ENCODE results near the gene TSPAN19. TPM values are rescaled to one million over a fixed set of nuclear protein-coding genes. Genes with fewer than 3 reads are reported as not detected.

The TSPAN19 gene
- total RNA-seq, 1 experiment from 2014 or later = not detected

DNA sequence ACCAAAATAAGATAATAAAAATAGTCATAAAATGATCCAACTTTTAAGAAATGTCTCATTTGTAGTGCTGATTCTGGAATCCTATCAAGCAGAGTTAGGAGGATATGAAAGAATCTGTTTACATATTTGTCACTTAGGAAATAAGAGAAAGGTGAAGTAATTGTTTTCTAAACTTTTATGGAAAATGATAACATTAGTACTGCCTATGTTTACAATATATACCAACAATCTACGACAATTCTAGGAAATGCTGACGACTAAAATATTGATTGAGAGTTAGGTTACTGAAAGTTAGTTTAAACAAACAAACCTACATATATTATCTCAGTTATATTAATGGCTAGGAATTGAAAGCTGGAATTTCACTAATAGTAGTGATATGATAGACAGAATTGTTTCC is 18.0 kb downstream of the TSPAN19 start:
- ChIA-PET CTCF (no interaction called here), POLR2A (no interaction called here)
- no peak overlapping the region for H3K4me3 ChIP-seq (ENCODE audit: low read depth in 2 of 2, low read length in 2 of 2)
- TF ChIP-seq, protein P1, sequence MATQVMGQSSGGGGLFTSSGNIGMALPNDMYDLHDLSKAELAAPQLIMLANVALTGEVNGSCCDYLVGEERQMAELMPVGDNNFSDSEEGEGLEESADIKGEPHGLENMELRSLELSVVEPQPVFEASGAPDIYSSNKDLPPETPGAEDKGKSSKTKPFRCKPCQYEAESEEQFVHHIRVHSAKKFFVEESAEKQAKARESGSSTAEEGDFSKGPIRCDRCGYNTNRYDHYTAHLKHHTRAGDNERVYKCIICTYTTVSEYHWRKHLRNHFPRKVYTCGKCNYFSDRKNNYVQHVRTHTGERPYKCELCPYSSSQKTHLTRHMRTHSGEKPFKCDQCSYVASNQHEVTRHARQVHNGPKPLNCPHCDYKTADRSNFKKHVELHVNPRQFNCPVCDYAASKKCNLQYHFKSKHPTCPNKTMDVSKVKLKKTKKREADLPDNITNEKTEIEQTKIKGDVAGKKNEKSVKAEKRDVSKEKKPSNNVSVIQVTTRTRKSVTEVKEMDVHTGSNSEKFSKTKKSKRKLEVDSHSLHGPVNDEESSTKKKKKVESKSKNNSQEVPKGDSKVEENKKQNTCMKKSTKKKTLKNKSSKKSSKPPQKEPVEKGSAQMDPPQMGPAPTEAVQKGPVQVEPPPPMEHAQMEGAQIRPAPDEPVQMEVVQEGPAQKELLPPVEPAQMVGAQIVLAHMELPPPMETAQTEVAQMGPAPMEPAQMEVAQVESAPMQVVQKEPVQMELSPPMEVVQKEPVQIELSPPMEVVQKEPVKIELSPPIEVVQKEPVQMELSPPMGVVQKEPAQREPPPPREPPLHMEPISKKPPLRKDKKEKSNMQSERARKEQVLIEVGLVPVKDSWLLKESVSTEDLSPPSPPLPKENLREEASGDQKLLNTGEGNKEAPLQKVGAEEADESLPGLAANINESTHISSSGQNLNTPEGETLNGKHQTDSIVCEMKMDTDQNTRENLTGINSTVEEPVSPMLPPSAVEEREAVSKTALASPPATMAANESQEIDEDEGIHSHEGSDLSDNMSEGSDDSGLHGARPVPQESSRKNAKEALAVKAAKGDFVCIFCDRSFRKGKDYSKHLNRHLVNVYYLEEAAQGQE (IDR thresholded peaks at IDR 0.05; ENCODE audit: insufficient read depth in 1 of 2, low read depth in 2 of 2, low read length in 1 of 2) = no peak
- ATAC-seq = no peak
- no peaks in the 10 kb centered on the region for H3K36me3 ChIP-seq (ENCODE audit: control insufficient read depth, insufficient read depth, low read length)
- no peaks in the 10 kb centered on the region for H3K27me3 ChIP-seq (ENCODE audit: control insufficient read depth, insufficient read depth, low read length)
- no peak overlapping the region for H3K27ac ChIP-seq (ENCODE audit: low read length)
- no peaks in the 10 kb centered on the region for H3K9me3 ChIP-seq (ENCODE audit: control insufficient read depth, insufficient read depth, low read depth, low read length)
- BruUV-seq (replicated peaks) = no TSS peak
- no peaks in the 10 kb centered on the region for H3K4me1 ChIP-seq (ENCODE audit: control insufficient read depth, insufficient read depth, low read length)
- in situ Hi-C loops (cut with HindIII; ENCODE audit: low pct_unique_long_range_greater_than_20kb, low sequenced_read_pairs) (no loop called here), intact Hi-C loops (cut with micrococcal nuclease; ENCODE audit: unreplicated experiment) (no loop called here)
- DNase-seq (ENCODE audit: low read depth, low spot score) = no peak

DNA sequence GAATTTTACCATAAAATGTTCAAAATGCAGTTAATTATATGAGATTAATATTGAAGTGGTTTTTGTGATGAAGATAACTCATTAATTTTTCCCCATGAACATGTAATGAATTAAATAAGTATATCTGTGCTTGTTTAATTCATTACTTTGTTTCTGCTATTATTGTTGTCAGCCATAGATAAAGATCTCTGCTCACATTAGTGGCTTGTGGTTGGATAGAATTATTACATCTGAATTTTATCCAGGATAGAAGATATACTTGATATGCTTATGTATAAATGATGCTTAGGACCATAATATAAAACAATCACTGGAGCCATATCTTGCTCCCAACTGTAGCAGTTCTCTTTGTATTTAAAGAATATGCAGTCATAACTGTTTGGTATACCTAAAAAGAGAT is 18.5 kb downstream of the TSPAN19 start:
- in situ Hi-C loops (cut with HindIII; ENCODE audit: low pct_unique_long_range_greater_than_20kb, low sequenced_read_pairs) = no loop called here
- no peak for ATAC-seq
- Histone ChIP-seq H3K27me3 (ENCODE audit: control insufficient read depth, insufficient read depth, low read length) (no peaks in the 10 kb centered on the region), H3K4me3 (ENCODE audit: low read depth in 2 of 2, low read length in 2 of 2) (no peak overlapping the region), H3K36me3 (ENCODE audit: control insufficient read depth, insufficient read depth, low read length) (no peaks in the 10 kb centered on the region), H3K4me1 (ENCODE audit: control insufficient read depth, insufficient read depth, low read length) (no peaks in the 10 kb centered on the region), H3K27ac (ENCODE audit: low read length) (no peak overlapping the region), H3K9me3 (ENCODE audit: control insufficient read depth, insufficient read depth, low read depth, low read length) (no peaks in the 10 kb centered on the region)
- no peak for DNase-seq (ENCODE audit: low read depth, low spot score)
- intact Hi-C loops (cut with micrococcal nuclease; ENCODE audit: unreplicated experiment) = no loop called here
- ChIA-PET POLR2A (no interaction called here), CTCF (no interaction called here)
- no TSS peak for BruUV-seq (replicated peaks)
- TF ChIP-seq TCF7L2 (IDR thresholded peaks at IDR 0.05; ENCODE audit: low read depth, low read length) (no peak), SIN3A (IDR thresholded peaks at IDR 0.05; ENCODE audit: borderline replicate concordance, insufficient read depth, low read depth, low read length) (no peak), POLR2AphosphoS5 (IDR thresholded peaks at IDR 0.05; ENCODE audit: low read depth, low read length) (no peak), CTCF (IDR thresholded peaks at IDR 0.05) (no peak)
- TF ChIP-seq, protein P1 (IDR thresholded peaks at IDR 0.05; ENCODE audit: insufficient read depth in 1 of 2, low read depth in 2 of 2, low read length in 1 of 2) = no peak

Data from Panc1 (cell line).